AG09309 (cell line): Measurements from ENCODE around the gene ZNF672.

ENCODE experiments used
- DNase-seq: peaks from one replicate; pipeline ENCODE4 v3.0.0-alpha.2; 2010; ENCODE audit warnings: low read depth
- H3K4me3 ChIP-seq: 2 replicates; pipeline ENCODE4 v1.5.1; 2011; ENCODE audit warnings: mild to moderate bottlenecking, low read depth, low read length, moderate library complexity; ENCODE audit not compliant: control insufficient read depth
- CTCF ChIP-seq: IDR thresholded peaks from 2 replicates; pipeline ENCODE4 v1.5.1; 2011; ENCODE audit warnings: mild to moderate bottlenecking, low read depth, low read length, inconsistent platforms; ENCODE audit not compliant: insufficient read depth, control insufficient read depth; ENCODE audit errors: missing control alignments

The ZNF672 gene

DNA sequence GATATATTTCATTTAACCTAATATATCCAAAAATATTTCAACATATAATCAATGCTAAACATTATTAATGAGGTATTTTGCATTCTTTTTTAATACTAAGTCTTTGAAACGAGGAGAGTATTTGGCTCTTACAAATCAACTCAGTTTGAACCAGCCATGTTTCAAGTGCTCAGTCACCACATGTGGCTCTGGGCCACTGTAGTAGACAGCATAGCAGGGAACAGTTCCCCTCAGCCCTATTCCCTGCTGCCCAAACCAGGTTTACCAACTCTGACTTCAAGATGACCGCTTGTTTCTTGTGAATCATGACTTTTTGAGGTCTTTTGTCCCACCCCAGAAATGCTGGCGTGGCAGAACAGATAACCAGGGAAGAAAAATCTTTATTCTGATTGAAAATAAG, 5.7 kb downstream of the ZNF672 start:
- no peak overlapping the region for H3K4me3 ChIP-seq
- TF ChIP-seq CTCF = no peak
- DNase-seq = no peak

GRCh38 chr1:248844526-248844925, 6.5 kb downstream of the ZNF672 start:
- no peak for DNase-seq
- no peak overlapping the region for H3K4me3 ChIP-seq

DNA sequence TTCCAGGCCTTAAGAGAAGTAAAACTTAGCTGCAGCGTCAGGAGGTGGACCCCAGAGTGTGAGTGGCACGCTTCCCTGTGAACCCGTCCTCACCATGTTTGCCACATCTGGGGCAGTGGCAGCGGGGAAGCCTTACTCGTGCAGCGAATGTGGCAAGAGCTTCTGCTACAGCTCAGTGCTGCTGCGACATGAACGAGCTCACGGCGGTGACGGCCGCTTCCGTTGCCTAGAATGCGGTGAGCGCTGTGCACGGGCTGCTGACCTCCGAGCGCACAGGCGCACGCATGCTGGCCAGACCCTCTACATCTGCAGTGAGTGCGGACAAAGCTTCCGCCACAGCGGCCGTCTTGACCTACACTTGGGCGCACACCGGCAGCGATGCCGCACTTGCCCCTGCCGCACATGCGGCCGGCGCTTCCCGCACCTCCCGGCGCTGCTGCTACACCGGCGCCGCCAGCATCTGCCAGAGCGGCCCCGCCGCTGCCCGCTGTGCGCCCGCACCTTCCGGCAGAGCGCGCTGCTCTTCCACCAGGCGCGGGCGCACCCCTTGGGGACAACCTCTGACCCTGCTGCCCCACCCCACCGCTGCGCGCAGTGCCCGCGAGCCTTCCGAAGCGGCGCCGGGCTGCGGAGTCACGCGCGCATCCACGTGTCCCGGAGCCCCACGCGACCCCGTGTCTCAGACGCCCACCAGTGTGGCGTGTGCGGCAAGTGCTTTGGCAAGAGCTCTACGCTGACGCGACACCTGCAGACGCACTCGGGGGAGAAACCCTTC, 9.3 kb downstream of the ZNF672 start:
- no peak for TF ChIP-seq CTCF
- H3K4me3 ChIP-seq = no peak overlapping the region

More at GRCh38 chr1:248844526-248844925, 6.5 kb downstream of the ZNF672 start:
- no peak for TF ChIP-seq CTCF

GRCh38 chr1:248847956-248848561, 10.0 kb downstream of the ZNF672 start:
- no peak for TF ChIP-seq CTCF
- no peak for DNase-seq
- no peak overlapping the region for H3K4me3 ChIP-seq

More for the DNA sequence above, 9.3 kb downstream of the ZNF672 start:
- DNase-seq = no peak

- no peak overlapping the region for H3K4me3 ChIP-seq
- no peak for TF ChIP-seq CTCF
- no peak for DNase-seq
Measured at GRCh38 chr1:248848602-248849001, 10.6 kb downstream of the ZNF672 start.

GRCh38 chr1:248849152-248849551, 11.1 kb downstream of the ZNF672 start:
- no peak for TF ChIP-seq CTCF
- DNase-seq = no peak
- no peak overlapping the region for H3K4me3 ChIP-seq
